ENCODE measurements around the gene XRN2. TPM values are rescaled to one million over a fixed set of nuclear protein-coding genes. Genes with fewer than 3 reads are reported as not detected.

Gene XRN2
- polyA plus RNA-seq, 4 donors = 21.9 to 51.2 (median 26.3) TPM

- no peak for FAIRE-seq
- 85 to 93% (median 88%) methylated on average over 5 of the region's 5 CpGs for WGBS, 3 donors
- H3K36me3 ChIP-seq (ENCODE audit: control insufficient read depth in 3 of 3, insufficient read depth in 2 of 3, low read depth in 1 of 3, low read length in 3 of 3) = peaks cover 8 to 10% (median 10%) of the 10 kb centered on the region in 3 donors
Measured at GRCh38 chr20:21344206-21344900, 41.2 kb downstream of the XRN2 start.

GRCh38 chr20:21344961-21345360, 41.8 kb downstream of the XRN2 start:
- no peak overlapping the region for H3K27ac ChIP-seq (ENCODE audit: low read depth in 1 of 3, low read length in 2 of 3)
- 83 to 97% (median 93%) methylated on average over 1 of the region's 1 CpG for WGBS, 3 donors
- H3K4me1 ChIP-seq (ENCODE audit: control insufficient read depth in 3 of 3, insufficient read depth in 2 of 3, low read depth in 1 of 3, low read length in 2 of 3) = no peaks in the 10 kb centered on the region
- no peaks in the 10 kb centered on the region for H3K27me3 ChIP-seq (ENCODE audit: control insufficient read depth in 3 of 3, insufficient read depth in 3 of 3, low read length in 3 of 3)
- FAIRE-seq (no peak), DNase-seq (no peak)
- H3K4me3 ChIP-seq (ENCODE audit: low read depth in 1 of 3, low read length in 3 of 3) = no peak overlapping the region
- peaks cover 8 to 13% (median 11%) of the 10 kb centered on the region in 3 donors for H3K36me3 ChIP-seq (ENCODE audit: control insufficient read depth in 3 of 3, insufficient read depth in 2 of 3, low read depth in 1 of 3, low read length in 3 of 3)
- H3K9me3 ChIP-seq (ENCODE audit: control insufficient read depth in 2 of 2, insufficient read depth in 1 of 2, low read depth in 1 of 2, low read length in 1 of 2) = no peaks in the 10 kb centered on the region

More at GRCh38 chr20:21344206-21344900, 41.2 kb downstream of the XRN2 start:
- Histone ChIP-seq H3K9me3 (ENCODE audit: control insufficient read depth in 2 of 2, insufficient read depth in 1 of 2, low read depth in 1 of 2, low read length in 1 of 2) (no peaks in the 10 kb centered on the region), H3K4me3 (ENCODE audit: low read depth in 1 of 3, low read length in 3 of 3) (no peak overlapping the region), H3K27ac (ENCODE audit: low read depth in 1 of 3, low read length in 2 of 3) (no peak overlapping the region), H3K4me1 (ENCODE audit: control insufficient read depth in 3 of 3, insufficient read depth in 2 of 3, low read depth in 1 of 3, low read length in 2 of 3) (no peaks in the 10 kb centered on the region), H3K27me3 (ENCODE audit: control insufficient read depth in 3 of 3, insufficient read depth in 3 of 3, low read length in 3 of 3) (no peaks in the 10 kb centered on the region)
- DNase-seq = no peak

GRCh38 chr20:21352703-21353102, 49.6 kb downstream of the XRN2 start:
- DNase-seq (no peak), FAIRE-seq (no peak)
- Histone ChIP-seq H3K4me3 (ENCODE audit: low read depth in 1 of 3, low read length in 3 of 3) (no peak overlapping the region), H3K9me3 (ENCODE audit: control insufficient read depth in 2 of 2, insufficient read depth in 1 of 2, low read depth in 1 of 2, low read length in 1 of 2) (no peaks in the 10 kb centered on the region), H3K36me3 (ENCODE audit: control insufficient read depth in 3 of 3, insufficient read depth in 2 of 3, low read depth in 1 of 3, low read length in 3 of 3) (peaks cover 3 to 16% (median 8%) of the 10 kb centered on the region in 3 donors), H3K27me3 (ENCODE audit: control insufficient read depth in 3 of 3, insufficient read depth in 3 of 3, low read length in 3 of 3) (no peaks in the 10 kb centered on the region), H3K27ac (ENCODE audit: low read depth in 1 of 3, low read length in 2 of 3) (no peak overlapping the region), H3K4me1 (ENCODE audit: control insufficient read depth in 3 of 3, insufficient read depth in 2 of 3, low read depth in 1 of 3, low read length in 2 of 3) (no peaks in the 10 kb centered on the region)

- WGBS, 3 donors = 96 to 100% (median 98%) methylated on average over 1 of the region's 1 CpG
- Histone ChIP-seq H3K27me3 (ENCODE audit: control insufficient read depth in 3 of 3, insufficient read depth in 3 of 3, low read length in 3 of 3) (no peaks in the 10 kb centered on the region), H3K36me3 (ENCODE audit: control insufficient read depth in 3 of 3, insufficient read depth in 2 of 3, low read depth in 1 of 3, low read length in 3 of 3) (peaks cover 6 to 16% (median 11%) of the 10 kb centered on the region in 3 donors), H3K27ac (ENCODE audit: low read depth in 1 of 3, low read length in 2 of 3) (no peak overlapping the region), H3K4me3 (ENCODE audit: low read depth in 1 of 3, low read length in 3 of 3) (no peak overlapping the region), H3K9me3 (ENCODE audit: control insufficient read depth in 2 of 2, insufficient read depth in 1 of 2, low read depth in 1 of 2, low read length in 1 of 2) (no peaks in the 10 kb centered on the region), H3K4me1 (ENCODE audit: control insufficient read depth in 3 of 3, insufficient read depth in 2 of 3, low read depth in 1 of 3, low read length in 2 of 3) (no peaks in the 10 kb centered on the region)
- FAIRE-seq (no peak), DNase-seq (no peak)
Measured at GRCh38 chr20:21353236-21353635, 50.1 kb downstream of the XRN2 start.

GRCh38 chr20:21355981-21356380, 52.9 kb downstream of the XRN2 start:
- FAIRE-seq = peak; percentile 36

GRCh38 chr20:21356386-21356785, 53.3 kb downstream of the XRN2 start:
- Histone ChIP-seq H3K9me3 (ENCODE audit: control insufficient read depth in 2 of 2, insufficient read depth in 1 of 2, low read depth in 1 of 2, low read length in 1 of 2) (no peaks in the 10 kb centered on the region), H3K4me3 (ENCODE audit: low read depth in 1 of 3, low read length in 3 of 3) (no peak overlapping the region), H3K27ac (ENCODE audit: low read depth in 1 of 3, low read length in 2 of 3) (no peak overlapping the region), H3K36me3 (ENCODE audit: control insufficient read depth in 3 of 3, insufficient read depth in 2 of 3, low read depth in 1 of 3, low read length in 3 of 3) (peaks cover 5 to 14% (median 8%) of the 10 kb centered on the region in 3 donors), H3K4me1 (ENCODE audit: control insufficient read depth in 3 of 3, insufficient read depth in 2 of 3, low read depth in 1 of 3, low read length in 2 of 3) (peaks cover 0 to 3% (median 0%) of the 10 kb centered on the region in 3 donors), H3K27me3 (ENCODE audit: control insufficient read depth in 3 of 3, insufficient read depth in 3 of 3, low read length in 3 of 3) (no peaks in the 10 kb centered on the region)
- DNase-seq (no peak), FAIRE-seq (no peak)

More at GRCh38 chr20:21355981-21356380, 52.9 kb downstream of the XRN2 start:
- Histone ChIP-seq H3K36me3 (ENCODE audit: control insufficient read depth in 3 of 3, insufficient read depth in 2 of 3, low read depth in 1 of 3, low read length in 3 of 3) (peaks cover 3 to 14% (median 8%) of the 10 kb centered on the region in 3 donors), H3K27ac (ENCODE audit: low read depth in 1 of 3, low read length in 2 of 3) (no peak overlapping the region), H3K9me3 (ENCODE audit: control insufficient read depth in 2 of 2, insufficient read depth in 1 of 2, low read depth in 1 of 2, low read length in 1 of 2) (no peaks in the 10 kb centered on the region), H3K4me3 (ENCODE audit: low read depth in 1 of 3, low read length in 3 of 3) (no peak overlapping the region), H3K27me3 (ENCODE audit: control insufficient read depth in 3 of 3, insufficient read depth in 3 of 3, low read length in 3 of 3) (no peaks in the 10 kb centered on the region), H3K4me1 (ENCODE audit: control insufficient read depth in 3 of 3, insufficient read depth in 2 of 3, low read depth in 1 of 3, low read length in 2 of 3) (peaks cover 0 to 3% (median 0%) of the 10 kb centered on the region in 3 donors)
- DNase-seq = no peak
- WGBS, 3 donors = 33 to 90% (median 55%) methylated on average over 1 of the region's 1 CpG

GRCh38 chr20:21357844-21358243, 54.7 kb downstream of the XRN2 start:
- Histone ChIP-seq H3K4me3 (ENCODE audit: low read depth in 1 of 3, low read length in 3 of 3) (no peak overlapping the region), H3K4me1 (ENCODE audit: control insufficient read depth in 3 of 3, insufficient read depth in 2 of 3, low read depth in 1 of 3, low read length in 2 of 3) (peaks cover 0 to 3% (median 0%) of the 10 kb centered on the region in 3 donors), H3K27me3 (ENCODE audit: control insufficient read depth in 3 of 3, insufficient read depth in 3 of 3, low read length in 3 of 3) (no peaks in the 10 kb centered on the region), H3K9me3 (ENCODE audit: control insufficient read depth in 2 of 2, insufficient read depth in 1 of 2, low read depth in 1 of 2, low read length in 1 of 2) (no peaks in the 10 kb centered on the region), H3K36me3 (ENCODE audit: control insufficient read depth in 3 of 3, insufficient read depth in 2 of 3, low read depth in 1 of 3, low read length in 3 of 3) (peaks cover 5 to 13% (median 12%) of the 10 kb centered on the region in 3 donors), H3K27ac (ENCODE audit: low read depth in 1 of 3, low read length in 2 of 3) (no peak overlapping the region)
- WGBS, 3 donors = 33 to 67% (median 58%) methylated on average over 1 of the region's 1 CpG
- no peak for FAIRE-seq
- peak in 1 of 2 donors; percentile 61 for DNase-seq

GRCh38 chr20:21358737-21359136, 55.6 kb downstream of the XRN2 start:
- peaks cover 0 to 3% (median 0%) of the 10 kb centered on the region in 3 donors for H3K4me1 ChIP-seq (ENCODE audit: control insufficient read depth in 3 of 3, insufficient read depth in 2 of 3, low read depth in 1 of 3, low read length in 2 of 3)
- WGBS, 3 donors = 93 to 96% (median 95%) methylated on average over 5 of the region's 5 CpGs
- H3K9me3 ChIP-seq (ENCODE audit: control insufficient read depth in 2 of 2, insufficient read depth in 1 of 2, low read depth in 1 of 2, low read length in 1 of 2) = no peaks in the 10 kb centered on the region
- no peak overlapping the region for H3K27ac ChIP-seq (ENCODE audit: low read depth in 1 of 3, low read length in 2 of 3)
- H3K27me3 ChIP-seq (ENCODE audit: control insufficient read depth in 3 of 3, insufficient read depth in 3 of 3, low read length in 3 of 3) = no peaks in the 10 kb centered on the region
- DNase-seq (no peak), FAIRE-seq (no peak)
- no peak overlapping the region for H3K4me3 ChIP-seq (ENCODE audit: low read depth in 1 of 3, low read length in 3 of 3)
- peaks cover 5 to 15% (median 12%) of the 10 kb centered on the region in 3 donors for H3K36me3 ChIP-seq (ENCODE audit: control insufficient read depth in 3 of 3, insufficient read depth in 2 of 3, low read depth in 1 of 3, low read length in 3 of 3)

- H3K9me3 ChIP-seq (ENCODE audit: control insufficient read depth in 2 of 2, insufficient read depth in 1 of 2, low read depth in 1 of 2, low read length in 1 of 2) = no peaks in the 10 kb centered on the region
- H3K4me1 ChIP-seq (ENCODE audit: control insufficient read depth in 3 of 3, insufficient read depth in 2 of 3, low read depth in 1 of 3, low read length in 2 of 3) = peaks cover 0 to 3% (median 0%) of the 10 kb centered on the region in 3 donors
- no peak overlapping the region for H3K4me3 ChIP-seq (ENCODE audit: low read depth in 1 of 3, low read length in 3 of 3)
- H3K27ac ChIP-seq (ENCODE audit: low read depth in 1 of 3, low read length in 2 of 3) = no peak overlapping the region
- H3K27me3 ChIP-seq (ENCODE audit: control insufficient read depth in 3 of 3, insufficient read depth in 3 of 3, low read length in 3 of 3) = no peaks in the 10 kb centered on the region
- peaks cover 5 to 17% (median 16%) of the 10 kb centered on the region in 3 donors for H3K36me3 ChIP-seq (ENCODE audit: control insufficient read depth in 3 of 3, insufficient read depth in 2 of 3, low read depth in 1 of 3, low read length in 3 of 3)
- FAIRE-seq (no peak), DNase-seq (no peak)
- WGBS, 3 donors = 69 to 80% (median 73%) methylated on average over 1 of the region's 1 CpG
Measured at GRCh38 chr20:21360705-21361104, 57.6 kb downstream of the XRN2 start.
